Prostate gland (tissue), 2 donors: ENCODE measurements around the gene PFKFB3.

Source experiments
- CTCF ChIP-seq, 4 experiments: fragments of 200-600 bp in 2 of 4; fragments of 450-650 bp in 2 of 4; sonication (generic) in 2 of 4; IDR thresholded peaks; 1 replicate in 3 of 4; 2 replicates in 1 of 4; pipeline ENCODE4 v1.5.1; 2016 to 2019; ENCODE audit warnings: antibody characterized with exemption in 4 of 4, mild to moderate bottlenecking in 2 of 4, moderate library complexity in 2 of 4
- POLR2A ChIP-seq: fragments of 450-650 bp; IDR thresholded peaks from one replicate; pipeline ENCODE4 v1.6.1; 2016; ENCODE audit warnings: antibody characterized with exemption, mild to moderate bottlenecking
- POLR2AphosphoS5 ChIP-seq: sonication (generic); formaldehyde crosslinking; IDR thresholded peaks from one replicate; pipeline ENCODE4 v1.6.1; 2017; ENCODE audit warnings: antibody characterized with exemption

GRCh38 chr10:6272126-6272525 lies 69.4 kb downstream of the PFKFB3 start:
- TF ChIP-seq CTCF (IDR thresholded peaks at IDR 0.05): no peak
- no peak for TF ChIP-seq POLR2AphosphoS5
- TF ChIP-seq POLR2A: no peak
